Measurements from ENCODE around the gene SUMO2.

GRCh38 chr17:75135452-75135851 is 47.3 kb downstream of the SUMO2 start:
- TF ChIP-seq EGR1 (IDR thresholded peaks at IDR 0.05) (no peak), REST (IDR thresholded peaks at IDR 0.05; ENCODE audit: low read depth) (no peak), TAF1 (IDR thresholded peaks at IDR 0.05; ENCODE audit: low read depth) (no peak), FOXM1 (IDR thresholded peaks at IDR 0.05; ENCODE audit: borderline replicate concordance, low read depth) (no peak), YY1 (IDR thresholded peaks at IDR 0.05; ENCODE audit: low read depth) (no peak), RAD21 (IDR thresholded peaks at IDR 0.05; ENCODE audit: low read depth) (no peak), EP300 (IDR thresholded peaks at IDR 0.05; ENCODE audit: borderline replicate concordance) (no peak), NFIC (IDR thresholded peaks at IDR 0.05) (no peak), ZBTB7A (IDR thresholded peaks at IDR 0.05; ENCODE audit: low read depth) (no peak)

All from Ishikawa (cell line).